ENCODE measurements around the gene MRPL48.

The MRPL48 gene

GRCh38 chr11:73810637-73811036 is 23.0 kb downstream of the MRPL48 start:
- no peak overlapping the region for H3K4me3 ChIP-seq (ENCODE audit: low read depth, low read length)
- no peak for TF ChIP-seq CTCF (IDR thresholded peaks at IDR 0.05; ENCODE audit: borderline replicate concordance, insufficient read depth, low read depth, low read length)

GRCh38 chr11:73812234-73812633 is 24.6 kb downstream of the MRPL48 start:
- TF ChIP-seq CTCF (IDR thresholded peaks at IDR 0.05; ENCODE audit: borderline replicate concordance, insufficient read depth, low read depth, low read length) = no peak
- H3K4me3 ChIP-seq (ENCODE audit: low read depth, low read length) = no peak overlapping the region

- H3K4me3 ChIP-seq (ENCODE audit: low read depth, low read length) = no peak overlapping the region
- no peak for TF ChIP-seq CTCF (IDR thresholded peaks at IDR 0.05; ENCODE audit: borderline replicate concordance, insufficient read depth, low read depth, low read length)
These were observed 27.1 kb downstream of the MRPL48 start for GRCh38 chr11:73814812-73815211.

GRCh38 chr11:73818846-73819245 is 31.2 kb downstream of the MRPL48 start:
- no peak for TF ChIP-seq CTCF (IDR thresholded peaks at IDR 0.05; ENCODE audit: borderline replicate concordance, insufficient read depth, low read depth, low read length)
- H3K4me3 ChIP-seq (ENCODE audit: low read depth, low read length) = no peak overlapping the region

- TF ChIP-seq CTCF (IDR thresholded peaks at IDR 0.05; ENCODE audit: borderline replicate concordance, insufficient read depth, low read depth, low read length) = no peak
- no peak overlapping the region for H3K4me3 ChIP-seq (ENCODE audit: low read depth, low read length)
These were observed 42.6 kb downstream of the MRPL48 start for GRCh38 chr11:73830261-73830660.

GRCh38 chr11:73833067-73833466 is 45.4 kb downstream of the MRPL48 start:
- H3K4me3 ChIP-seq (ENCODE audit: low read depth, low read length) = no peak overlapping the region
- no peak for TF ChIP-seq CTCF (IDR thresholded peaks at IDR 0.05; ENCODE audit: borderline replicate concordance, insufficient read depth, low read depth, low read length)

- H3K4me3 ChIP-seq (ENCODE audit: low read depth, low read length) = no peak overlapping the region
- no peak for TF ChIP-seq CTCF (IDR thresholded peaks at IDR 0.05; ENCODE audit: borderline replicate concordance, insufficient read depth, low read depth, low read length)
These were observed 50.9 kb downstream of the MRPL48 start for GRCh38 chr11:73838443-73839122.

Data from GM12875 (cell line).